Measurements from ENCODE around the gene PLAAT2. TPM values are rescaled to one million over a fixed set of nuclear protein-coding genes. Genes with fewer than 3 reads are reported as not detected.

The PLAAT2 gene
- total and polyA plus RNA-seq, 2 of the 13 experiments (the other 11 are each of a cell fraction or from before 2014, with no cell fraction given) = 0.22 TPM; not detected in 1

- TF ChIP-seq, protein P1, sequence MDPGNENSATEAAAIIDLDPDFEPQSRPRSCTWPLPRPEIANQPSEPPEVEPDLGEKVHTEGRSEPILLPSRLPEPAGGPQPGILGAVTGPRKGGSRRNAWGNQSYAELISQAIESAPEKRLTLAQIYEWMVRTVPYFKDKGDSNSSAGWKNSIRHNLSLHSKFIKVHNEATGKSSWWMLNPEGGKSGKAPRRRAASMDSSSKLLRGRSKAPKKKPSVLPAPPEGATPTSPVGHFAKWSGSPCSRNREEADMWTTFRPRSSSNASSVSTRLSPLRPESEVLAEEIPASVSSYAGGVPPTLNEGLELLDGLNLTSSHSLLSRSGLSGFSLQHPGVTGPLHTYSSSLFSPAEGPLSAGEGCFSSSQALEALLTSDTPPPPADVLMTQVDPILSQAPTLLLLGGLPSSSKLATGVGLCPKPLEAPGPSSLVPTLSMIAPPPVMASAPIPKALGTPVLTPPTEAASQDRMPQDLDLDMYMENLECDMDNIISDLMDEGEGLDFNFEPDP (CRISPR knock-in tag; conservative IDR thresholded peaks at IDR 0.05) = no peak
- no peak for TF ChIP-seq ZNF333 (CRISPR knock-in tag; IDR thresholded peaks at IDR 0.05; ENCODE audit: borderline replicate concordance)
- TF ChIP-seq ARID3A (IDR thresholded peaks at IDR 0.05; ENCODE audit: low read depth, low read length) = peak; percentile 65; the same call in 1 of the 2 replicates
- no peak for TF ChIP-seq NFIB (CRISPR knock-in tag; IDR thresholded peaks at IDR 0.05; ENCODE audit: borderline replicate concordance)
- 0 out of 2 replicates have a peak, but pooled peaks have one; percentile 7 for TF ChIP-seq ATF7 (IDR thresholded peaks at IDR 0.05)
- no peak for TF ChIP-seq ATF7 (CRISPR knock-in tag; IDR thresholded peaks at IDR 0.05)
- no peak for TF ChIP-seq MIER3 (CRISPR knock-in tag; IDR thresholded peaks at IDR 0.05; ENCODE audit: borderline replicate concordance)
- TF ChIP-seq GTF2F1 (IDR thresholded peaks at IDR 0.05; ENCODE audit: low read length) = no peak
- peak; percentile 57 for TF ChIP-seq HMG20A (CRISPR knock-in tag; IDR thresholded peaks at IDR 0.05; ENCODE audit: borderline replicate concordance)
- TF ChIP-seq NCOA2 (CRISPR knock-in tag; IDR thresholded peaks at IDR 0.05) = peak; percentile 36; the same call in 1 of the 2 replicates
- TF ChIP-seq, protein P2, sequence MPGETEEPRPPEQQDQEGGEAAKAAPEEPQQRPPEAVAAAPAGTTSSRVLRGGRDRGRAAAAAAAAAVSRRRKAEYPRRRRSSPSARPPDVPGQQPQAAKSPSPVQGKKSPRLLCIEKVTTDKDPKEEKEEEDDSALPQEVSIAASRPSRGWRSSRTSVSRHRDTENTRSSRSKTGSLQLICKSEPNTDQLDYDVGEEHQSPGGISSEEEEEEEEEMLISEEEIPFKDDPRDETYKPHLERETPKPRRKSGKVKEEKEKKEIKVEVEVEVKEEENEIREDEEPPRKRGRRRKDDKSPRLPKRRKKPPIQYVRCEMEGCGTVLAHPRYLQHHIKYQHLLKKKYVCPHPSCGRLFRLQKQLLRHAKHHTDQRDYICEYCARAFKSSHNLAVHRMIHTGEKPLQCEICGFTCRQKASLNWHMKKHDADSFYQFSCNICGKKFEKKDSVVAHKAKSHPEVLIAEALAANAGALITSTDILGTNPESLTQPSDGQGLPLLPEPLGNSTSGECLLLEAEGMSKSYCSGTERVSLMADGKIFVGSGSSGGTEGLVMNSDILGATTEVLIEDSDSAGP (CRISPR knock-in tag; IDR thresholded peaks at IDR 0.05; ENCODE audit: borderline replicate concordance) = no peak
- TF ChIP-seq, protein P3, sequence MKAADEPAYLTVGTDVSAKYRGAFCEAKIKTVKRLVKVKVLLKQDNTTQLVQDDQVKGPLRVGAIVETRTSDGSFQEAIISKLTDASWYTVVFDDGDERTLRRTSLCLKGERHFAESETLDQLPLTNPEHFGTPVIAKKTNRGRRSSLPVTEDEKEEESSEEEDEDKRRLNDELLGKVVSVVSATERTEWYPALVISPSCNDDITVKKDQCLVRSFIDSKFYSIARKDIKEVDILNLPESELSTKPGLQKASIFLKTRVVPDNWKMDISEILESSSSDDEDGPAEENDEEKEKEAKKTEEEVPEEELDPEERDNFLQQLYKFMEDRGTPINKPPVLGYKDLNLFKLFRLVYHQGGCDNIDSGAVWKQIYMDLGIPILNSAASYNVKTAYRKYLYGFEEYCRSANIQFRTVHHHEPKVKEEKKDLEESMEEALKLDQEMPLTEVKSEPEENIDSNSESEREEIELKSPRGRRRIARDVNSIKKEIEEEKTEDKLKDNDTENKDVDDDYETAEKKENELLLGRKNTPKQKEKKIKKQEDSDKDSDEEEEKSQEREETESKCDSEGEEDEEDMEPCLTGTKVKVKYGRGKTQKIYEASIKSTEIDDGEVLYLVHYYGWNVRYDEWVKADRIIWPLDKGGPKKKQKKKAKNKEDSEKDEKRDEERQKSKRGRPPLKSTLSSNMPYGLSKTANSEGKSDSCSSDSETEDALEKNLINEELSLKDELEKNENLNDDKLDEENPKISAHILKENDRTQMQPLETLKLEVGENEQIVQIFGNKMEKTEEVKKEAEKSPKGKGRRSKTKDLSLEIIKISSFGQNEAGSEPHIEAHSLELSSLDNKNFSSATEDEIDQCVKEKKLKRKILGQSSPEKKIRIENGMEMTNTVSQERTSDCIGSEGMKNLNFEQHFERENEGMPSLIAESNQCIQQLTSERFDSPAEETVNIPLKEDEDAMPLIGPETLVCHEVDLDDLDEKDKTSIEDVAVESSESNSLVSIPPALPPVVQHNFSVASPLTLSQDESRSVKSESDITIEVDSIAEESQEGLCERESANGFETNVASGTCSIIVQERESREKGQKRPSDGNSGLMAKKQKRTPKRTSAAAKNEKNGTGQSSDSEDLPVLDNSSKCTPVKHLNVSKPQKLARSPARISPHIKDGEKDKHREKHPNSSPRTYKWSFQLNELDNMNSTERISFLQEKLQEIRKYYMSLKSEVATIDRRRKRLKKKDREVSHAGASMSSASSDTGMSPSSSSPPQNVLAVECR (CRISPR knock-in tag; IDR thresholded peaks at IDR 0.05; ENCODE audit: borderline replicate concordance) = no peak
- TF ChIP-seq HDAC1 (CRISPR knock-in tag; IDR thresholded peaks at IDR 0.05) = no peak
- no peak for TF ChIP-seq POLR2A (IDR thresholded peaks at IDR 0.05; ENCODE audit: insufficient read depth in 1 of 2, low read depth in 2 of 2, low read length in 2 of 2)
- TF ChIP-seq ZNF772 (CRISPR knock-in tag; IDR thresholded peaks at IDR 0.05) = no peak
- TF ChIP-seq DMAP1 (CRISPR knock-in tag; IDR thresholded peaks at IDR 0.05) = no peak
- TF ChIP-seq MLXIP (CRISPR knock-in tag; IDR thresholded peaks at IDR 0.05; ENCODE audit: borderline replicate concordance) = no peak
- no peak for TF ChIP-seq MBNL3 (CRISPR knock-in tag; conservative IDR thresholded peaks at IDR 0.05)
These were observed 23.4 kb upstream of the PLAAT2 start (continued) for GRCh38 chr11:63586451-63587166.
